HG03039 (cell line): ENCODE results near the gene TMEM81.

Source experiments
- ATAC-seq: cut with Tn5 transposase; IDR thresholded peaks from one replicate; pipeline ENCODE4 v1.9.1; 2021; ENCODE audit warnings: mild to moderate bottlenecking, moderate library complexity; ENCODE audit not compliant: unreplicated experiment

The TMEM81 gene

GRCh38 chr1:205038132-205038786 is 46.0 kb downstream of the TMEM81 start:
- ATAC-seq = no peak

GRCh38 chr1:205037539-205037938 is 46.7 kb downstream of the TMEM81 start:
- ATAC-seq = no peak
